ENCODE data around the gene GDF3.

GDF3 gene

GRCh38 chr12:7705846-7706245 is 10.3 kb upstream of the GDF3 start:
- Histone ChIP-seq H3K36me3 (ENCODE audit: control insufficient read depth, insufficient read depth, low read length) (no peaks in the 10 kb centered on the region), H3K27me3 (replicated peaks; ENCODE audit: control insufficient read depth, insufficient read depth, low read length) (no peaks in the 10 kb centered on the region), H3K4me3 (replicated peaks; ENCODE audit: low read depth, low read length) (no peak overlapping the region)
- DNase-seq (ENCODE audit: extremely low read depth, insufficient read length), result no peak
- no peak for TF ChIP-seq CTCF (IDR thresholded peaks at IDR 0.05; ENCODE audit: insufficient read depth, low read length, poor library complexity, severe bottlenecking)

DNA sequence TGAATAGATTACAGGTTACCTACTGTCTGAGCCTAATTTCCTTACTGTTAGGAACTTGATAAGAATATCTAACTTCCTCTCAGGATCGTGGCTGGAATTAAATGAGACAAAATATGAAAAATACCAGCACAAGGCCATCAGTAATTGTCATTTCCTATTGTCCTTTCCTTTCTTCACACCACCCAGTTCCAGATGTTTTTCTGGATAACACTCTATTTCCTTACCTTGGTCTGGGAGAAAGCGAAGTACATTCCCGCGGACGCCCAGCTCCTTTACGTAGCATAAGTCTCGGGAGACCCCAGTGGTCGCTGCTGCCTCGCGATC is 376 bp downstream of the GDF3 start:
- DNase-seq (ENCODE audit: extremely low read depth, insufficient read length), result no peak
- Histone ChIP-seq H3K27me3 (replicated peaks; ENCODE audit: control insufficient read depth, insufficient read depth, low read length) (no peaks in the 10 kb centered on the region), H3K36me3 (ENCODE audit: control insufficient read depth, insufficient read depth, low read length) (no peaks in the 10 kb centered on the region), H3K4me3 (replicated peaks; ENCODE audit: low read depth, low read length) (no peak overlapping the region)
- no peak for TF ChIP-seq CTCF (IDR thresholded peaks at IDR 0.05; ENCODE audit: insufficient read depth, low read length, poor library complexity, severe bottlenecking)

GRCh38 chr12:7694556-7695236 is 879 bp downstream of the GDF3 start:
- no peak for TF ChIP-seq CTCF (IDR thresholded peaks at IDR 0.05; ENCODE audit: insufficient read depth, low read length, poor library complexity, severe bottlenecking)
- DNase-seq (ENCODE audit: extremely low read depth, insufficient read length), result no peak

GRCh38 chr12:7693793-7694192 is 1.8 kb downstream of the GDF3 start:
- no peaks in the 10 kb centered on the region for H3K36me3 ChIP-seq (ENCODE audit: control insufficient read depth, insufficient read depth, low read length)
- H3K27me3 ChIP-seq (replicated peaks; ENCODE audit: control insufficient read depth, insufficient read depth, low read length), result no peaks in the 10 kb centered on the region
- no peak for DNase-seq (ENCODE audit: extremely low read depth, insufficient read length)
- H3K4me3 ChIP-seq (replicated peaks; ENCODE audit: low read depth, low read length), result no peak overlapping the region
- TF ChIP-seq CTCF (IDR thresholded peaks at IDR 0.05; ENCODE audit: insufficient read depth, low read length, poor library complexity, severe bottlenecking), result no peak

More at GRCh38 chr12:7694556-7695236, 879 bp downstream of the GDF3 start:
- no peaks in the 10 kb centered on the region for H3K36me3 ChIP-seq (ENCODE audit: control insufficient read depth, insufficient read depth, low read length)
- H3K4me3 ChIP-seq (replicated peaks; ENCODE audit: low read depth, low read length), result no peak overlapping the region
- H3K27me3 ChIP-seq (replicated peaks; ENCODE audit: control insufficient read depth, insufficient read depth, low read length), result no peaks in the 10 kb centered on the region

GRCh38 chr12:7681535-7681934 is 14.0 kb downstream of the GDF3 start:
- Histone ChIP-seq H3K4me3 (replicated peaks; ENCODE audit: low read depth, low read length) (no peak overlapping the region), H3K27me3 (replicated peaks; ENCODE audit: control insufficient read depth, insufficient read depth, low read length) (no peaks in the 10 kb centered on the region), H3K36me3 (ENCODE audit: control insufficient read depth, insufficient read depth, low read length) (no peaks in the 10 kb centered on the region)
- no peak for DNase-seq (ENCODE audit: extremely low read depth, insufficient read length)
- TF ChIP-seq CTCF (IDR thresholded peaks at IDR 0.05; ENCODE audit: insufficient read depth, low read length, poor library complexity, severe bottlenecking), result no peak
